ENCODE results near the gene AJAP1. TPM values are rescaled to one million over a fixed set of nuclear protein-coding genes. Genes with fewer than 3 reads are reported as not detected.

Gene AJAP1
- total and polyA plus RNA-seq, 2 experiments from 2014 or later: not detected

GRCh38 chr1:4677608-4678007 lies 23.2 kb downstream of the AJAP1 start (continued):
- TF ChIP-seq REST (IDR thresholded peaks at IDR 0.05; ENCODE audit: unreplicated experiment) (no peak), ETS1 (IDR thresholded peaks at IDR 0.05) (no peak), CREB1 (CRISPR knock-in tag; IDR thresholded peaks at IDR 0.05; ENCODE audit: low read depth) (no peak)

GRCh38 chr1:4678066-4678717 lies 23.8 kb downstream of the AJAP1 start:
- H3K27ac Mint-ChIP-seq: no peak overlapping the region
- Histone ChIP-seq H2AFZ (no peak overlapping the region), H3K4me3 (no peak overlapping the region), H3K79me2 (replicated peaks; ENCODE audit: insufficient read depth) (no peaks in the 10 kb centered on the region), H3F3A (replicated peaks; ENCODE audit: low read depth) (no peaks in the 10 kb centered on the region), H3K27me3 (ENCODE audit: insufficient read depth) (no peaks in the 10 kb centered on the region), H4K20me1 (replicated peaks; ENCODE audit: insufficient read depth) (no peaks in the 10 kb centered on the region), H3K36me3 (ENCODE audit: insufficient read depth) (no peaks in the 10 kb centered on the region; the same call in 1 of the 2 replicates), H3K4me2 (no peak overlapping the region), H3K27ac (ENCODE audit: low read depth) (no peak overlapping the region), H3K4me1 (ENCODE audit: insufficient read depth) (no peaks in the 10 kb centered on the region), H3K9me2 (ENCODE audit: insufficient read depth) (no peaks in the 10 kb centered on the region)
- no peak overlapping the region for H3K4me3 Mint-ChIP-seq
- no peaks in the 10 kb centered on the region for H3K4me1 Mint-ChIP-seq
- ATAC-seq: no peak
- H3K27me3 Mint-ChIP-seq (ENCODE audit: insufficient read depth, low read depth, poor library complexity): peaks cover 4% of the 10 kb centered on the region
- peaks cover 26% of the 10 kb centered on the region for H3K9me3 Mint-ChIP-seq
- no peak for DNase-seq (ENCODE audit: low spot score)
- H3K36me3 Mint-ChIP-seq (ENCODE audit: low read depth): peaks cover 42% of the 10 kb centered on the region
- TF ChIP-seq CREB1 (CRISPR knock-in tag; IDR thresholded peaks at IDR 0.05; ENCODE audit: low read depth) (no peak), EZH2phosphoT487 (IDR thresholded peaks at IDR 0.05; ENCODE audit: unreplicated experiment) (no peak), ETS1 (IDR thresholded peaks at IDR 0.05) (no peak), POLR2AphosphoS5 (IDR thresholded peaks at IDR 0.05; ENCODE audit: low read depth) (no peak), ZNF462 (CRISPR knock-in tag; IDR thresholded peaks at IDR 0.05) (no peak), STAT1 (IDR thresholded peaks at IDR 0.05; ENCODE audit: unreplicated experiment) (no peak), NANOG (IDR thresholded peaks at IDR 0.05; ENCODE audit: borderline replicate concordance) (no peak), CTCF (conservative IDR thresholded peaks at IDR 0.05; ENCODE audit: low read depth in 2 of 2) (no peak), ZNF114 (CRISPR knock-in tag; IDR thresholded peaks at IDR 0.05) (no peak)

Data from GM23338 (cell line).